CD4-positive, alpha-beta T cell treated with Interleukin-4 for 4 hours (primary cell): ENCODE results near the gene MZB1.
"Not testable (repeated sequence)": the region's sequence is repeated elsewhere in the genome, so short reads cannot be mapped to it uniquely, and the experiment has no call there.

Experiments
- DNase-seq: peaks from one replicate; pipeline ENCODE4 v3.0.0-alpha.2; 2020

The MZB1 gene

DNA sequence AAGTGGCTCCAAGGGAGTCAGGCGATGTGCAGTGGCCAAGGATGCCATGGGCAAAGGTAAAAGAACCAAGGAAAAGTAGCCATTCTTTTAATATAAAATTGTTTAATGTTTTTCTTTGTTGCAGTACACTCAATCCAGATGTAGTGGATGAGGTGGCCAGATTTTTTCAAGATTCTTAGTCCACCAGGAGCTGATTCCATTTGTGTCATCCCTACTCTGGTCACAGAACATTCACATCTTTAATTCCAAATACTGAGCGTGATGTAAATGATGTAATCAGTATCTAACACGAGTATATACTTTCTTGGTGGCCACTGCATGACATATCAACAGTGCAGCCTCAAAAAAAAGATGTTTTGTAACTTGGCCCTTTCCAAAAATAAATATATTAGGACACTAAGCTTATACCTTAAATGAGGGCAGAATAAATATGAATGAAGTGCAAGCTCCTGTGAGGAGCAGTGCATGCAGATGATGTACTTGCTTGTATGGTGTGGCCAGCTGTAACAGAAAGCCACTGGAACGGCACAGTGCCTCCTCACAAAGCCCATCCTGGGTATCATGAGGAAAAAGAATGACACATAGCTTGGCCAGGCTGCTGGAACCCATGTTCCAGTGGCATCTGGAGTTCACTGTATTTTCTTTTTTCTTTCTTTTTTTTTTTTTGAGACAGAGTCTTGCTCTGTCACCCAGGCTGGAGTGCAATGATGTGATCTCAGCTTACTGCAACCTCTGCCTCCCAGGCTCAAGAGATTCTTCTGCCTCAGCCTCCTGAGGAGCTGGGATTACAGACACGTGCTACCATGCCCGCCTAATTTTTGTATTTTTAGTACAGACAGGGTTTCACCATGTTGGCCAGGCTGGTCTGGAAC is 20.6 kb upstream of the MZB1 start:
- DNase-seq: no peak

DNA sequence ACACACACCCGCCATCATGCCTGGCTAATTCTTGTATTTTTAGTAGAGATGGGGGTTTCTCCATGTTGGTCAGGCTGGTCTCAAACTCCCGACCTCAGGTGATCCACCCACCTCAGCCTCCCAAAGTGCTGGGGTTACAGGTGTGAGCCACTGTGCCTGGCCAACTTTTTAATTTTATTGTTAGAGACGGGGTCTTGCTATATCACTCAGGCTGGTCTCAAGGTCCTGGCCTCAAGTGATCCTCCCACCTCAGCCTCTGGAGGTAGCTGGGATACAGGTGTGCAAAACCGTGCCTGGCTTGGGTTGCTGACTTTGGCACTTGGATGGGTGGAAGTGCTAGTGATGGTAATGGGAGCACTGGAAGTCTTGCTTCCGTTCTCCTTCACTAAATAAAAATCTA is 19.4 kb upstream of the MZB1 start:
- DNase-seq: not testable (repeated sequence)

DNA sequence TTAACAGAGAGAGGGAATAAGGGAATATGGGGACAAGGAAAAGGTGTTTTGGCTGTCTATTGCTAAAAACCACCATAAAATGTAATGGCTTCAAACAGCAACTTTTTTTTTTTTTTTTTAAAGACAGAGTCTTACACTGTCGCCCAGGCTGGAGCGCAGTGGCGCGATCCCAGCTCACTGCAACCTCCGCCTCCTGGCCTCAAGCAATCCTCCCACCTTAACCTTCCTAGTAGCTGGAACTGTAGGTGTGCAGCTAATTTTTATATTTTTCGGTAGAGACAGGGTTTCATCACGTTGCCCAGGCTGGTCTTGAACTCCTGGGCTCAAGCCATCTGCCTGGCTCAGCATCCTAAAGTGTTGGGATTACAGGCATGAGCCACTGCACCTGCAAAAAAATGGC is 18.5 kb upstream of the MZB1 start:
- DNase-seq: no peak

DNA sequence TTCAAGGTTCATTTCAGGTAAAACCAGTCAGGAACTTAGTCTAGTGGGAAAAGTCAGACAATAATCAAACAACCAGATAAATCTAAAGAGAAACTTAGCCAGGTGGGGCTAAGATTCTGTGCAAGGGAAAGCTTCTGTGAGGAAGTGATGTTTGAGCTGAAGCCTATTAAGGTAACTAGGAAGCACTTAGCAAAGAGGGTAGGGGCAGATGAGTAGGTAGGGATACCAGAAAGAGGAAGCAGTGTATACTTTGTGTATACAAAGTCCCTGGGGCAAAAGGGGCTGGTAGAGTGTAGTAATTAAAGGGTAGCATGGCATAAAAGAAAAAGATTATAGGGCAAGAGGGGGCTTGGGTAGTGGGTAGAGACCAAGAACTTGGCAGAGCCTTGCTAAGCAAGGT is 17.8 kb upstream of the MZB1 start:
- no peak for DNase-seq

DNA sequence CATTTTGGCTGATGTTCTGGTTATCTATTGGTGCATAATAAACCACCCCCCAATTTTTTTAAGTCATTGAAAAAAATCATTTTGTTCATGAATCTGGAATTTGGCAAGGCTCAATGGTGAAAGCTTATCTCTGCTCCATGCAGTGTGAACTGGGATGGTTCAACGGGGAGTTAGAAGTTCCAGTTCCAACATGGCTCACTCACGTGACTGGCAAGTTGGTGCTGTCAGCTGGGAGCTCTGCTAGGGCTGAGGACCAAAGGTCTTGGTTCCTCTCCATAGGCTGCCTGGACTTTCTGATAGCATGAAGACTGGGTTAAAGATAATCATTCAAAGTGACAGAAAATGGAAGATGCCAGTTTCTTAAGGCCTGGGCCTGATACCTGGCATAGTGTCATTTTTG is 17.2 kb upstream of the MZB1 start:
- no peak for DNase-seq

DNA sequence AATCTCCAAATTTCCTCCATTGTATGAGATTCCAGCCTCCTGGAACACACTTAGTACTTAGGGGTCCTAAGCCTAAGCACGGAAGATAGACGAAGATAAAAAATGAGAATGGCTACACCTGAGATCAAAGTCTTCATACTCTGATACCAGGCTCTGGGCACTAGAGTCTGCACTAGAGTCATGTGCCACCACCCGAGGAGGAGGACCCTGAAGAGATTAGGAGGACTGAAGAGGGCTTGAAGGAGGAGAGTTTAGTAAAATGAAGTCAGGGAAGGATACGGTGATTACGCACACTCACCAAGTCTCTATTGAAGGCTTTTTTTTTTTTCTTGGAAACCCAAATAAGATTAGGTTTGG is 14.7 kb upstream of the MZB1 start:
- DNase-seq: no peak

DNA sequence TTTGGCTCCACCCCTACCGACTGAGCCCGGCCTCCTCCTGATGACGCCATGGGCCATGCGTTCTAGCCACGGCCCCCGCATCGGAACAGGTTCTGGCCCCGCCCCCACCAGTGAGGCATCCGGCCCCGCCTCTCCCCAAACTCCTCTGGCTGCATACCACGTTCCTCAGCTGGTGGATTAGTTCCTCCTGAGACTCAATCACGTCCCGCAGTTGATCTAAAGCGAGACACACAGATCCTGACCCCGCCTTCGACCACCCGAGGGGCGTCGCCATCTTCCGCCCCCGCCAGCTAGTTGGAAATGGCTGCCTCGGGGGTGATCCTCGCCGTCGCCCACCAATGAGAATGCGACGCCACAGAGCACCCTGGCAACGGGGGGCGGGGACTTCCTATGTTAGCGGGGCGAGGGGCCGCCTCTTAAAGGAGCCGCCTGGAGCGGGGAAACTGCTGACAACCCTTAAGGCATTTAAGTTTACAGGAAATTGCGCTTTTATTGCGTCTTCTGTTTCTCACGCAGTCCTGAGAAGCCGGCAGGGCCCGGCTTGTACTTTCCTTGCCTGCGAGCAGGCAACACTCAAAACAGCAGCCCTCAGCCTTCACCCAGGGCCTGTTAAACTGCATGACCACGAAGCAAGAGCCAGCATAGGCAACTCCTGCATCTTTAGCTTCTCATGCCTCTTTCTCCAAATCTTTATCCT is 14.2 kb upstream of the MZB1 start, which contains the start of gene SPATA24:
Gene SPATA24 (minus strand): TSS at position 303 of the 697 bp plus-strand sequence. CDS start 29 bp downstream, at position 274.
- peak; percentile 96 for DNase-seq

DNA sequence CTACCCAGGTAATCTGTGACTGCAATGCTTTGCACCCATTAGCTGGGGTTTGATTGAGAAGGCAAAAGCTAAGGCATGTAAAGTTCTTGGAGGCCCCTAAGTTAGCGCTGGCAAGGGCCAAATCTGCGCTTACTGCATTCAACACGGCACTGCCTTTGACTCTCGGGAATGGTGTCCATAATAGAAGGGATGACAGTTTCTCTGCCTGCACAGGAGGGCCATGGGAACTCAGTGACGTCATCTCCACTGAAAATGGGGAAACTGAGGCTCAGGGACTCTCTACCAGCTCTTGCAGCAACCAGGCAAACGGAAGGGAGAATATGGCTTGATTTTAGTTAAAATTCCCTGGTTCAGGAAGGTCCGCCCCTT is 13.7 kb upstream of the MZB1 start:
- no peak for DNase-seq

DNA sequence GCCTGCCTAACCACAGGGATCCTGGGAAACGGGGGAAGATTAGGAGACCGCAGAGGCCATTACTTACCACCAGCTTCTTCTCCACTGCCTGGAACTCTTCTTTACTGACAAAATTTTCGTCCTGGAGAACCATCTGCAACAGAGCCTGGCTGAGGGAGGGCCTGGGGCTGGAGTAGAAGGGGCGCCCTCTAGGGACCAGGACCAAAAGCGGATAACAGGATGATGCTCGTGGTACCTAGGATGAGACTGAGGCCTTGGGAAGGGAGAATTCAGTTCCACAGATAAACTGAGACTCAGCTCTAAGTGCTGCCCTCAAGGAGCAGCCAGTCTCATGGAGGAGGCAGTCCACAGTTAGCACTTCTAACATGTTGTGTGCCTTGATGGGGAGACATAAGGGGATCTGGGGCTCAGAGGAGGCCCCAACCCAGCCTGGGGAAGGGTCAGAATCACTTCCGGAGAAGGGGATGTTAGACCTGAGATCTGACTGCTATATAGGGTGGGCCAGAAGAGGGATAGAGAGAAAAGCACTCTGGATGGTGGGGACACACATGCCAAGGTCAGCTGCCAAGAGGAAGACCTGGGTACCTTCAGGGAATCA is 12.9 kb upstream of the MZB1 start:
- peak; percentile 20 for DNase-seq

DNA sequence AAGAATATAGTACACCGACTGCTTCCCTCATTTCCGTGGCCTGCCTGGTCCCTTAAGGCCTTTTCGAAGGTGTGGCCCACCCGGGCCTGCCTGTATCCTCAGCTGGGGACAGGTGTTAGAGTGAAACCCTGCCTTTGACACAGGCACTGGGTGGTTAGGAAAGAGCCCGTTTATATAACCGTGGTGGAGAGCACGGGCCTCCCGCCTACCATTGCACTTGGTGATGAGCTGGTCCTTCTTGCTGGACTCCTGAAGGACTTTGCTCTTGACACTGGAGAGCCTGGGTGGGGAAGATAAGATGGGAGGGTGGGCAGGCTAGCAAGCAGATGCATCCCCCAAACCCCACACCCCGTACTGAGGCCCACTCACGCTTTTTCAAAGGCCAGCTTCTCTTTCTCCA is 11.8 kb upstream of the MZB1 start:
- no peak for DNase-seq

DNA sequence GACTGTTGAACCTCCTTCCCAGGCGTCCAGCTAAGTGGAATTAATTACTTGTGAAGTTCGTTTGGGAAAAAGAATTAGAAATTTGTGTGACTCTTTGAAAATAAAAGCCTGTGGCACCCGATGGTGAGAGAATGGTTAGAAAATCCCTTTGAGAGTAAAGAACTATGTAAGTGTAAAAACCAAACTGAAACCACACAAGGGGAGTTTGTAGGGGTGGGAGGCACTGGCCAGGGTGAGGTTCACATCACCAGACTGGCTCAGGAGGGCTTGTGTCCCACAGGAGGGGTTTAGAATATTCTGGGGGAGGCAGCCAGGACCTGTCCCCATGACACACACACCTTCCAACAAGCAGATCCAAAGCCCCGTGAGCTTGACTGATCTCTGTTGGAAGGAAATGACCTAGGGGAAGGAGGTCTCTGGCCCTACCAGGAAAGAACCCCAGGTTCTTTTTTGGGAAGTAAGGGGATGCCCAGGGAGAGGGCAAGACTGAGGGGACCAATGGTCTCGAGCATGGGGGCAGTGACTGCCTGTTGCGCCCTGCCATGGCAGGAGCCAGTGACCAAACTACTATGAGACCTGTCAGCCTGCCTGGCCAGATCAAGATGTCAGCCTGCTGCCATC is 9.9 kb upstream of the MZB1 start:
- no peak for DNase-seq

DNA sequence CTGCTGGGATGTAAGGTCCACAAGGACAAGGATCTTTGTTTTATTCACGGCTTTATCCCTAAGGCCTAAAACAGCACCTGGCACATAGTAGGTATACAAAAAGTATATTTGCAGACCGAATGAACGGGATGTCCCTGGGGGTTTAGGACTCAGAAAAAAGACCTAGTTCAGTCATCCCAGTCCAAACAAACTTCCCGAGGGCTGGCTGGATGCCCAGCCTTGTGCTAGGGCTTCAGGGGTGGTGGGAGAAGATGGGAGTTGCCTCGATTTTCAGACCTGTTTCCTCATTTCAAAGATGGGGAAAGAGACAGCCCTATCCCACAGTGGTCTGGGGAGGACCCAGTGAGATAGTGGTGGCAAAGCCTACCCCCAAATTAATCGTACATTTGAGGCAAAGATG is 8.2 kb upstream of the MZB1 start:
- no peak for DNase-seq

DNA sequence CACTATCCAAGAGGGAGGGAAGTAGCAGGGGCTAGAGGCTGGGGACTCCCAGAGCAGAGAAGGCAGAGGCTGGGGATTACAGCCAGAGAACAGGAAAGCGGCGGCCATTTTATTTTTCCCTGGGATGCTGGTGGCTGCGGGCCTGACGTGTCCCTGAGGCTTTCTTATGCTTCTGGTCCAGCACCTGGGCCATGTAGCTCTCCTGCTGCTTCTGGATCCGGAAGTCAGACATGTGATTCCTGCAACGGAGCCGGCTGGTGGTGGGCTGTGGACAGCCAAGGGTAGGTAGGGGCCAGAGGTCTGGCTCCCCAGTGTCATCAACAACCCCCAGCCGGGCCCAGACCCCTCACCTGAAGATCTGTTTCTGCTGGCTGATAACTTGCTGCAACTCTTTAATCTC is 7.0 kb upstream of the MZB1 start:
- DNase-seq: no peak

DNA sequence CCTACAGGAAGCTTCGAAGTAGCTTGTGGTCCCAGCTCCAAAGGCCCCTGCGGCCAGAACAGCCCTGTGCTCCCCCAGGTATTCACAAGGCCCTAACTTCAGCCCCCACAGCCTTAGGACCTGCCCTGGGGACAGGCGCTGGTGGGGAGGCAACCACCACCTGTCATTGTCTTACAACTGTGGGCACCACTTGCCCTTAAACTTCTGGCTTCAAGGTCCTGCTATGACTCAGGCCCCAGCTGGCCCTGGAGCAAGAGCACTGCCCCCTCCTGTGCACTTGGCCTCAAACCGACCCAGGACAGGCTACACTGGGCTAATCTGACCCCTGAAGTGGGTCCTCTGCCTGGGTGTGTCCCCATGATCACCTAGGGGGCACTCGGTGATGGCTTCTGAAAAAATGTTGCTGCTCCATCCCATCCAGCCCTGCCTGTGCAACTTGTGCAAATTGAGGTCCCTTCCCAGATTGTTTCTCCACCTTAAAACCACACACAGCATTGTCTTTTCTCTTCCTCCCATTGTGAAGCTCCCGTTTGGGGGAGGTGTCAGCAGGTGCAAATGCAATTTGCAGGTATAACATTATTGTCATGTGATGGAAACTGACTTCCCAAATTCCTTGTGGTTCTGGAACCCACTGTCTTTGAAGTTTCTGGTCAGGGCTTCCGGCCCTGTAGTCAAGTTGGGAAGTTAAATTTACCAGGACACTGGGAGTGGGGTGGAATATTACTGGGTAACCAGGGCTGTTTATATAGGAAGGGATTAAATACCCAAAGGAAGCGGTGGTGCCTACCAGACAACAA is 6.3 kb upstream of the MZB1 start:
- DNase-seq: no peak

DNA sequence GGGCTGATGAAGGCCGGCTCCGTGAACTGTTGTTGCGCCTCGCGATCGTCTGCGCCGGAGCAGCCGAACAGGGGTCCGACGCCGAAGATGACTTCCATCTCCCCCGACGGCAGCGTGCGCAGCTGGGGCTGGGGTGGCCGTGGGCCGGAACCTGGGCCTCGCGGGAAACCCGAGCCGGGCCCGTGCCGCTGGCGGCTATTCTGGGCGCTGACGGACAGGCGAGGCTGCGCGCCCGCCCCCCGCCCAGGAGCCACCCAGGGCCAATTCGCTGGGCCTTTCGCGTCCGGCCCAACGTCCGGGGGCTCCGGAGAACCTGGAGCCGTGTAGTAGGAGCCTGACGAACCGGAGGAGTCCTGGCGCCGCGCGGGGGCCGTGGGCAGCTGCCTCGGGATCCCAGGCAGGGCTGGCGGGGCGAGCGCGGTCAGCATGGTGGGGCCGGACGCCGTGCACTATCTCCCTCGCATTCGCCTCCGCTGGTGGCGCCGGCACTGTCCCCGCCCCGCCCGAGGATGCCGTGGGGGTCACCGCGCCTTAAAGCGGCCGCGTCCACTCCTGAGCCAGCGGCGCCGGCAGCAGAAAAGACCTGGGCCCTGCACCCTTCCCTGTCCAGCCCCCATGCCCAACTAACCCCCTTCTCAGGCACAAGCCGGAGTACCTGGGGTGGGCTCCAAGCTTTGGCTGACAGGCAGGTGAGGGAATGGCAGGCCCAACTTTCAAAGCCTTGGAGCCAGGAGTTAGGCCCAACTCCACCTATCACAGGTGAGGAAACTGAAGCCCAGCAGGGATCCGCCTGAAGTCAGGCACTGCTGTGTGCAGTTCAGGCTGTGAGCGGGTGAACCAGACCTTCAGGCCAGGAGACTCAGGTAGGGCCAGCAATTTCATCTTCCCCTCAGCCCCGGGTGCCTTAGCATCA is 5.2 kb upstream of the MZB1 start, which contains the start of gene PROB1:
Gene PROB1 (minus strand): TSS at position 451 of the 913 bp plus-strand sequence. CDS start 23 bp downstream, at position 428.
- no peak for DNase-seq

DNA sequence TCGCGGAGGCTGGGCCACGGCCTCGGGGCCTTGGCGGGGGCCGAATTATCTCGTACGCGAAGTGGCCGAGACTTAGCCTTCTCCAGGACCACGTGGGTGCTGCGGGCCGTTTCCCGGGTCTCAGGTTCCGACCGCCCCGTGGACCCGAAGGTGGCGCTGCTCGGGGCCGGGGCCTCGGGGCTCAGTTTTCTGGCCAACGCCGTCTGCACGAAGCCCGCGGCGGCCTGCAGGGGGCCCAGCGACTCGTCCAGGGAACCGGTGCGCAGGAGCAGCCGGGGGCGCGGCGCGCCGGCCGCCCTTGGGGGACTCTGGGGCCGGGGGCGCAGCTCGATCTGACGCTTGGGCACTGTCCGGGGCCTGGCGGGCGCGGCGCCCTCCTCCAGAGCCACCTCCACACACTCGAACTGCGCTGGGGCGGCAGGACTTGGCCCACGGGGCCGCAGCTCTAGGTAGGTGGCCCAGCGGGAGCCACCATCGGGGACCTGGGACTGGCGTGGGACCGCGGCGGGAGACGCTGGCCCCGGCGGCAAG is 4.5 kb upstream of the MZB1 start:
- peak; percentile 44 for DNase-seq

DNA sequence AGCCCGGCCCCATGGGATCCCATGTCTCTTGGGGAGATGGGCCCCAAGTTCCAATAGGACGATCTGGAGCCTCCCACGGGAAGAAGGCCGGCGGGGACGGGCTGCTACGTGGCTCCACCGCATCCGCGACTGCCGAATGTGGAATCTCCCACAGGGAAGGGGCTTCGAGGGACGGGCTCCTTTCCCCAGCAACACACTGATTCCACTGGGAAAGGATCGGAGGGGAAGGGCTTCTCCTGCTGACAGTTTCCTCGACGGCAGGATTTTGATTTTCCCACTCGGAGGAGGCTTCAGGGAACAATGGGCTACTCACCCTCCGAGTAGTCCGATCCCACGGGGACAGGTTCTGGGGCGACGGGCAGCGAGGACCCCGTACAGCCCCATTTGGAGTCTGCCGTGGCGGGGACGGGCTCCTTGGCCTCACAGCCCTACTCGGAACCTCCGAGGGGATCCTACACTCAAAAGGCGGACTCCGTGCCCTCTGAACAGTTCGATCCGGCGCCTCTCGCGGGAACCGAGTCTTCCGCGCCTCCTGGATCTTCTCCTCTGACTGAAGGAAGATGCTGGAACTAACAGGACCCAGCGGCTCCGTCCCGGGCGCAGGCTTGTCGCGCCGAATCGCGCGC is 3.9 kb upstream of the MZB1 start:
- no peak for DNase-seq

DNA sequence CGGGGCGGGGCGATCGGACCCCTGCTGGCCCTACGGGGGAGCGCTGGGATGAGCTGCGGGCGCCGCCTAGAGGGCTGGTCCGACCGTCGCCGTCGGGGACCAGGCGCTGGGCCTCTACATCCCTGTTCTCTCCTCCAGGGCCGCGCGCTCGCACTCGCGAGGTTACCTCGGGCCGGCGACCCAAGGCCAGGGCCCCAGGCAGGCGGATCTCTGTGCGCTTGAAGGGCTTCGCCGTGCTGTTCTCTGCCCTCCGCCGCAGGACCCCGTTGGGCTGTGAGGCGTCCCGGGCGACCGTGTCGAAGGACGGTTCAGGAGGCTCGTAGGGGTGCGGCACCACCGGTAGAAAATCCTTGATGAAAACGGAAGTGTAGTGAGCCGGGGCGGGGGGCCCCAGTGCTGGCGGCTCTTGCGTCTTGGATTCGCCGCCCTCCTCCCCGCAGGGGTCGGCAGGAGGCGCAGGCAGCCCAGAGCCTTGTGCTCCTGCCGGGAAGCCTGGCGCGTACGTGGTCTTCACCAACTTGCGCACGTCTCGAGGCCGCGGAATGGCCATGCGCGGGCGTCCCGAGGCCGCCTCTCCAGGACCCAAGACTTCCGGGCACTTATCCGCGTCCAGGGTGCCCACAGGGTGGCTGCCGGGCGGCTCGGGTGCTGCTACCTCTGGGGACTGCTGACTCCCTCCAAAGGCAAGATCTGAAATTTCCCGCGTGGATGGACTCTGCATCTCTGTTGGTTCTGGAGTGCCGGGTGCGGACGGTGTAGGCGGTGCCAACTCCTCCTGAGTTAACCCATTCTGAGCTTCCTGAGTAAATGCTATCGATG is 3.2 kb upstream of the MZB1 start:
- peak; percentile 60 for DNase-seq

DNA sequence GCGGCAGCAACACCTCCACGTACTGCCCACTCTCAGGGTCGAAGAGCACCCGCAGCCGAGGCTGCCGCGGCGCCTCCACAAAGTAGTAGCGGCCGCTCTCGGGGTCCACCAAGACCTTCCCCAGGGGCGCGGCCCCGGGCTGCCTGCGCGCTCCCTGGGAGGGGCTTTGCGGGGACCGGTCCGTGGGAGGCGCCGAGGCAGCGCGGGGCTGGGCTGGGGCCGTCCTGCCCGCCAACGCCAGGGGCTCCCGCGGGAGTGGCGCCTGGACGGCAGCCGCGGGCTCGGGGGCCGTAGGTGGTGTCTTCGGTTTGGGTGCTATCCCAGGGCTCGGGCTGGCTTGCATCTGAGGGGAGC is 2.6 kb upstream of the MZB1 start:
- DNase-seq: no peak
